ENCODE results near the gene PTPRG.

- no peak for TF ChIP-seq CTCF (IDR thresholded peaks at IDR 0.05)
- no peak for TF ChIP-seq POLR2A (IDR thresholded peaks at IDR 0.05)
These were observed 583.1 kb downstream of the PTPRG start for GRCh38 chr3:62144482-62144881.

Data from right lobe of liver (tissue), 4 donors.